ENCODE data around the gene OPN4.

DNA sequence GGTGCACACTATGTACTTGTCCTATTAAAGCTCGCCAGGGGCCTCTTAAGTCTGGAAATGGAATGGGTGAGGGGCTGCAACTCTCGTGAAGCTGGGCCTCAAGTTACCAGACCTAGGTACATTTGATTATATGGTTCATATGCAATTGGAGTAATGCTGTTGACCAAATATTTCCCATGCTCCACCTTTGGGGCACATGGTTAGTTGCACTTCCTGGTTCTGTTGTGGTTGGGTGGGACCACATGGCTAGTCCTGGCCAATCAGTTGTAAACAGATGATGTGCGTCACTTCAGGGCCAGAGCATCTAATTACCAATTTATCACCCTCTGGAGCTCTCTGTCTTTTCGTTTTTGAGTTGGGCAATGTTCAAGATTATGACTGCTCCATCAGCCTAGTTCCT is 39.5 kb upstream of the OPN4 start:
- TF ChIP-seq, protein P1, sequence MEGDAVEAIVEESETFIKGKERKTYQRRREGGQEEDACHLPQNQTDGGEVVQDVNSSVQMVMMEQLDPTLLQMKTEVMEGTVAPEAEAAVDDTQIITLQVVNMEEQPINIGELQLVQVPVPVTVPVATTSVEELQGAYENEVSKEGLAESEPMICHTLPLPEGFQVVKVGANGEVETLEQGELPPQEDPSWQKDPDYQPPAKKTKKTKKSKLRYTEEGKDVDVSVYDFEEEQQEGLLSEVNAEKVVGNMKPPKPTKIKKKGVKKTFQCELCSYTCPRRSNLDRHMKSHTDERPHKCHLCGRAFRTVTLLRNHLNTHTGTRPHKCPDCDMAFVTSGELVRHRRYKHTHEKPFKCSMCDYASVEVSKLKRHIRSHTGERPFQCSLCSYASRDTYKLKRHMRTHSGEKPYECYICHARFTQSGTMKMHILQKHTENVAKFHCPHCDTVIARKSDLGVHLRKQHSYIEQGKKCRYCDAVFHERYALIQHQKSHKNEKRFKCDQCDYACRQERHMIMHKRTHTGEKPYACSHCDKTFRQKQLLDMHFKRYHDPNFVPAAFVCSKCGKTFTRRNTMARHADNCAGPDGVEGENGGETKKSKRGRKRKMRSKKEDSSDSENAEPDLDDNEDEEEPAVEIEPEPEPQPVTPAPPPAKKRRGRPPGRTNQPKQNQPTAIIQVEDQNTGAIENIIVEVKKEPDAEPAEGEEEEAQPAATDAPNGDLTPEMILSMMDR (IDR thresholded peaks at IDR 0.05; ENCODE audit: poor library complexity): no peak
- TF ChIP-seq EZH2 (IDR thresholded peaks at IDR 0.05; ENCODE audit: borderline replicate concordance): no peak
- TF ChIP-seq EZH2phosphoT487 (IDR thresholded peaks at IDR 0.05; ENCODE audit: low read depth, severe bottlenecking, unreplicated experiment): no peak
